DLD1 (cell line): ENCODE data around the gene MAML3.

Experiments
- in situ Hi-C: cut with HindIII; loops from 2 replicates; pipeline ENCODE4 v1.10.0; 2017; ENCODE audit warnings: low sequenced_read_pairs

The MAML3 gene

GRCh38 chr4:140047786-140048185 lies 106.2 kb downstream of the MAML3 start:
- in situ Hi-C loops = no loop called here

GRCh38 chr4:140047017-140047640 lies 106.9 kb downstream of the MAML3 start:
- in situ Hi-C loops = no loop called here

DNA sequence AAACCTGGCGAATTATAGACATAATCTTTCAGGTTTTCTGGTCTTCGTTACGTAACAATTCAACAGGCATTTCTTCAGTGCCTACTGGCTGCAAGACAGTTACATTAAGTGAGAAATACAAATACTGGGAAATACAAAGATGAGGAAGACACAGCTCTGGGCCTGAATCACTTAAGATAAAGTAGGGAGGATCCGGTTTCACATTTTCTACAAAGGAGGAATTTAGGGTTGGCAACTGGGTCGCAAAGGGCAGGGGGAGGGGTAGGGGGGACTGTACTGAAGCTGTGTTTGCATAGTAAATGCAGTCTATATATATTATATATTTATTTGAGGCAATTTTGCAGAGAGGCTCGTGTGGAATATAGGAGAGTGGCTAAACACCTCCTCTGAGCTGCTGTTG lies 107.4 kb downstream of the MAML3 start:
- in situ Hi-C loops = no loop called here

GRCh38 chr4:140046016-140046415 lies 108.0 kb downstream of the MAML3 start:
- in situ Hi-C loops = no loop called here

DNA sequence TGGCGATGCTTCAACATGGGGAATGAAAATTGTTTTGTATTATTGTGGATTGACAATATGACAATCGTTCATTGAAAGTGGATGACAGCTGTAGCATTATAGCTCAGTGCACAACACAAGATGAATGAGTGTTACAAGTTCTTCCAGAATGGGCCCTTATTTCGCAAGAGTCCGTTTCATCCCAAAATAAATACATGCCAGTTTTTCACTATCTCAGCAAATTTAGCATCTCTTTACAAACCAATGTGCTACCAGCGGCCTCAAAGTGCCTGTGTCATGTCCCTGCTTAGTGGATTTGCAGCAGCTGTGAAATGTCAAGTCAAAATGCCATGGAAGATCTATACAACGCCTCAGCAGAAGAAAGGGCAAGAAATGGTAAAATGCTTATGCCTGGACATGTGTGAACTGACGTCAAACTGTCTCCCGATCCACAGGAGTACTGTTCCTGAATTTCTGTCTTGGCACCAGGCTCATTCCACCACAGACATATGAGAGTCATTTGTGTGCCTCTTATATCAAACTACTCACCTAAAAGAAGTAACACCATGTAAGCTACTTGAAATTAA lies 109.6 kb downstream of the MAML3 start:
- in situ Hi-C loops = no loop called here

GRCh38 chr4:140042634-140043033 lies 111.3 kb downstream of the MAML3 start:
- in situ Hi-C loops = no loop called here

DNA sequence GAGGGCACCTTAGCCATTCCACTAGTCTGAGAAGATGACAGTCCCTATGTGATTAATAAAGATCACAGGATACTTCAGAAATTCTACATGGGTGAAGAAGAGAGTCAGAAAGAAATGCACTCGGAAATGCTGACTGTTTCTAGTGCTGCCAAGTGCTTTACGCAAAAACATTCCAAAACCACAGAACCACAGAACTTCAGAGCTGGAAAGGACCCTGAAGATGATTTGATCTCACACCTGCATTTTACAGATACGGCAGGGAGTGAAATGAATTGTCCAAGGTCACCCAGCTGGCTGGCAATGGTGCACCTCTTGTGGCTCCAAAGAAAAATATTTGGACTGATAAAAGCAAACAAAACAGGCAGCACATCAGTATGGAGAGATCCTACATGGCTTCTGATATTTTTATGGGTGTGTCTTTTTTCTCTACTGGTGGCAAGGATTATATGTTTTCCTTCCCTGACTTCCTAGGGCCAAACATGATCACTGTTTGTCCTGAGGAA lies 115.9 kb downstream of the MAML3 start:
- in situ Hi-C loops = no loop called here

DNA sequence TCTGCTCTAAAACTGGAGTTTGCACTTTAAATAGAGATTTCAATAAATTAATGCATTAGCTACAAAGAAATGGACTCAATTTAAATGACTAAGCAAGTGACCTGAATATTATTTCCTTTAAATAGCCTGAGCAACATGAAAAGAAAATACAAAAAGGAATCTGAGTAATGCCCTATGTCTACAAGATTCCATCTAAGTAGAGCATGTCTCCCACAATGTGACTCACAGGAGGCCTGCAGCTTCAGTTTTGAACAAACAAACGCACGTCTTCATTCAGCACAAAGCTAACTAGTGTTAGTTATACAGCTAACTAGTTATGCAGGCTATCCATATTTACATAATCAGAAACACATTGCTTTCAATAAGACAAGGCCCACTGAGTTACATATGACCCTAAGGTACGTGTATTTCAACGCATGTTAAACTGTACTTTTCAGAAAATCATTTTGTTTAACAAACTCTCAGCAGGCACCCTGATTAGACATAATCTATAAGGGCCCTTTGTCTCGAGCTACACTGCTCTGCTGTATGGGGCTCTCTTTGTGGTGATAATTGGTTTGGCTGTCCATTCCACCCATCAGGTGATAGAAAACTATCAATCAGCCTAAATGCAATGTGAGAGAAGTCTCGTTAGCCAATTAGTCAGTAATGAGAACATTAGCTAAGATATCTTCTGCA lies 116.5 kb downstream of the MAML3 start:
- in situ Hi-C loops = no loop called here

- in situ Hi-C loops = no loop called here
Measured at GRCh38 chr4:140031706-140032105, 122.3 kb downstream of the MAML3 start.

GRCh38 chr4:140031061-140031460 lies 122.9 kb downstream of the MAML3 start:
- in situ Hi-C loops = no loop called here

DNA sequence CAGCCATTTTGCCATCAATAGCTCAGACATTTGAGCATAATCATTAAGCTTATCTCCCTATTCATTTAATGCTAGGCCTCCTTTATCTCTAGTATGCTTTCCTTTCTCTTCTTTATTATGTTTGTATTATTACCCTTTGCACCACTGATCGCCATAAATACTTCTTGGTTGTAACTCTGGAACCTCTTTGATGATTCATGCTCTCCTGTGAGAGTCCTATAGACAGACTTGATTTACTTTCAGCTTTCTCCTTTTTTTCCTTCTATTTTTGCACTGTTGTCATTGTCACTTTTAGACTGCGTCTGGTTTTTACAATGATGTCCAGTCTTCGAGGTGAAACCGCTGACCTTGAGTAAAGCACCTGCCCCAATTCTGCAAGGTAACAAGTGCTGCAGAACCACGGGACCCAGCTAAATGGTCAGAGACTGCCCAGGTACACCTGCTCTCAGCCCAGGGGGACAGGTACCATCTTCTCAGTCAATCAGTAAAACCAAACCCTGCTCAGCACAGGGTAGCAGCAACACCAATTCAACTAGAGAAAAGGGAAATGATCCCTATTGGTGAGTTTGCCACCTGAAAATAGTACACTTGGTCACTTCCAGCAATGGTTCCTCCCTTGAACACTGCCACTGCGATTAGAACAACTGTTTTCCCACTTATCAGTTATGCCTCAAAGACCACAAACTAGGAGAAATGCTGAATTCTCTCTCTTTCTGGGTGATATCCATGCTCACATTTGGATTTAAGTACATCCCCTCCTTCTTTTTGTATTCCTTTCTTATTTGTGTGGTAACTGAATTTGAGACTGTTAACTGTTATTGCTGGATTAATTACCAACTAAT lies 125.1 kb downstream of the MAML3 start:
- in situ Hi-C loops = no loop called here

GRCh38 chr4:140028101-140028500 lies 125.9 kb downstream of the MAML3 start:
- in situ Hi-C loops = no loop called here

DNA sequence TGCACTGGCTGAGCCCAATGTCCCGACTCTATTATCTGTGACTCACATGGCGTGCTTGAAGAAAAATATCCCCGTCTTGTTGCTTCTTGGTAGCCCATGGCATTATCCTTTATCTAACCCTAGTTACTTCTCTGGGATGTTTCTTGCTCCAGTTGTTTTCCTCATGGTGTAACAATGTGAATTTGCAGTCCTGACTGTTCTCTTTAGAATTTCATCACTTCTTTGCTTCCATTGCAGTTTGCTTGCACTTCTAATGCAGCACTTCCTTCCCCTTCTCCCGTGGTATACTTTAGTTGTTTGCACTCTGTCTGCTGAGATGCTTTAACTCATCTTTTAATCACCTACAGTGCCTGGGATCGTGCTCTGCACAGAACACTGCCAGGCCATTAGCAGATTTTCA lies 126.9 kb downstream of the MAML3 start:
- in situ Hi-C loops = no loop called here

- in situ Hi-C loops = no loop called here
Measured at GRCh38 chr4:140025470-140025869, 128.5 kb downstream of the MAML3 start.

GRCh38 chr4:140020457-140021361 lies 133.3 kb downstream of the MAML3 start:
- in situ Hi-C loops = no loop called here

GRCh38 chr4:140019619-140020347 lies 134.2 kb downstream of the MAML3 start:
- in situ Hi-C loops = no loop called here

GRCh38 chr4:140018931-140019618 lies 134.9 kb downstream of the MAML3 start:
- in situ Hi-C loops = no loop called here

GRCh38 chr4:140014284-140014683 lies 139.7 kb downstream of the MAML3 start:
- in situ Hi-C loops = no loop called here
